Heart left ventricle (tissue), 13 donors: ENCODE measurements around the gene ETF1.

Experiments
- POLR2A ChIP-seq, 2 donors: fragments of 450-650 bp; IDR thresholded peaks; one replicate each; pipeline ENCODE4 v1.6.1; 2017; ENCODE audit warnings: antibody characterized with exemption in 2 of 2, mild to moderate bottlenecking in 2 of 2, moderate library complexity in 2 of 2
- TF ChIP-seq, protein P1 (sequence below), 12 donors: fragments of 200-600 bp; sonication (generic) in 4 of 12; IDR thresholded peaks; one replicate each; pipeline versions ENCODE4 v1.5.0 to v1.8.0; 2018 to 2022; ENCODE audit warnings: antibody characterized with exemption in 12 of 12, mild to moderate bottlenecking in 5 of 12
- donor health status: ischemic (EF 13 %, LVEDD 7.1; RV severe dilation, severe dysfunction).
- donor health status: DM: no; HTN: yes; CAD: no.
- donor health status: DM: no; HTN: no; CAD: no.
- donor health status: ischemic (EF 25% LVEDD 6.9; RV normal size, moderate dysfunction).
- donor health status: ischemic (EF 25% LVEDD 5.7; RV mildly dilated, moderate dysfunction).
- donor health status: ischemic (EF 35%, LVEDD 5.7; RV mildly dilated, moderate dysfunction).
- donor health status: nonischemic (EF 11% LVEDD 7.7; RV severe dilation, severe dysfunction).
- donor health status: DM: yes; HTN: yes; CAD: no.
- donor health status: PGD.
- donor health status: ischemic (EF 29% LVEDD 5.4; RV normal size, mild dysfunction).
- donor health status: nonischemic (EF 23%, LVEDD 6.1; RV moderate dilation, normal function).

DNA sequence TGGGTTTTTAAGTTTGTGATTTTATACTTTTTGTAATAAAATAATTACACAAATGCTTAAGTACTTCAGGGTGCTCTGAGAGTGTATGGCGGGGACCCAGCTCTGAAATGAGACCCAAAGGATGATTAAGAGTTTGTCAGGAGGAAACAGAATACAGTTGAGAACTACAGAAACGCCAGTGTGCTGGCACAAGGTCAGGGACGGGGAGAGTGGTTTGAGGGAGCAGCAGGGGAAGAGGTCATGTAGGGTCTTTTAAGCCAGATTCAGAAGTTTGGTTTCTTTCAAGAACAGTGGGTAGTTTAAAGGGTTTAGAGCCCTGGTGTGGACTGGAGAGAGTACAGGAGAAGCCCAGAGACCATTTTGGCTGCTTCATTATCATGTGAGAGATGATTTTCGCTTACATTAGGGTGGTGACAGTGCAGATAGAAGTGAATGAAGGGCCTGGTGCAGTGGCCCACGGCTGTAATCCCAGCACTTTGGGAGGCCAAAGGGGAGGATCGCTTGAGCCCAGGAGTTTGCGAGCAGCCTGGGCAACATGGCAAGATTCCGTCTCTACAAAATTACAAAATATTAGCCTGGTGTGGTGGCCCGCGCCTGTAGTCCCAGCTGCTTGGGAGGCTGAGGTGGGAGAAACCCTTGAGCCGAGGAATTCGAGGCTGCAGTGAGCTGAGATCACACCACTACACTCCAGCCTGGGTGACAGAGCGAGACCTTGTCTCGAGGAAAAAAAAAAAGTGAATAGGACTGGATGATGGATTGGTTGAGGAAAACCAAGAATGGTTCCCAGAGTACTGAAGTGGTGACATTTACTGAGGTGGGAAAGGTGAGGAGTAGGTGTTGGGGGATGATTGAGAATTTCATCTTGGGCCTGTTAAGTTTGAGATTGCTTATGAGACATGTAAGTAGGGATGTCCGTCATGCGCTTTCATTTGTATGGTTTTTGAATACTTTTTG lies 1.4 kb upstream of the ETF1 start:
- TF ChIP-seq, protein P1, sequence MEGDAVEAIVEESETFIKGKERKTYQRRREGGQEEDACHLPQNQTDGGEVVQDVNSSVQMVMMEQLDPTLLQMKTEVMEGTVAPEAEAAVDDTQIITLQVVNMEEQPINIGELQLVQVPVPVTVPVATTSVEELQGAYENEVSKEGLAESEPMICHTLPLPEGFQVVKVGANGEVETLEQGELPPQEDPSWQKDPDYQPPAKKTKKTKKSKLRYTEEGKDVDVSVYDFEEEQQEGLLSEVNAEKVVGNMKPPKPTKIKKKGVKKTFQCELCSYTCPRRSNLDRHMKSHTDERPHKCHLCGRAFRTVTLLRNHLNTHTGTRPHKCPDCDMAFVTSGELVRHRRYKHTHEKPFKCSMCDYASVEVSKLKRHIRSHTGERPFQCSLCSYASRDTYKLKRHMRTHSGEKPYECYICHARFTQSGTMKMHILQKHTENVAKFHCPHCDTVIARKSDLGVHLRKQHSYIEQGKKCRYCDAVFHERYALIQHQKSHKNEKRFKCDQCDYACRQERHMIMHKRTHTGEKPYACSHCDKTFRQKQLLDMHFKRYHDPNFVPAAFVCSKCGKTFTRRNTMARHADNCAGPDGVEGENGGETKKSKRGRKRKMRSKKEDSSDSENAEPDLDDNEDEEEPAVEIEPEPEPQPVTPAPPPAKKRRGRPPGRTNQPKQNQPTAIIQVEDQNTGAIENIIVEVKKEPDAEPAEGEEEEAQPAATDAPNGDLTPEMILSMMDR (IDR thresholded peaks at IDR 0.05) = no peak
- TF ChIP-seq POLR2A (IDR thresholded peaks at IDR 0.05) = no peak
